HG02970 (cell line): ENCODE measurements around the gene PTPN2.
"Not testable (repeated sequence)": the region's sequence is repeated elsewhere in the genome, so short reads cannot be mapped to it uniquely, and the experiment has no call there.

ENCODE experiments used
- ATAC-seq: cut with Tn5 transposase; IDR thresholded peaks from one replicate; pipeline ENCODE4 v1.9.1; 2021; ENCODE audit warnings: mild to moderate bottlenecking, moderate library complexity, moderate number of reproducible peaks; ENCODE audit not compliant: unreplicated experiment, low FRiP score

Gene PTPN2

DNA sequence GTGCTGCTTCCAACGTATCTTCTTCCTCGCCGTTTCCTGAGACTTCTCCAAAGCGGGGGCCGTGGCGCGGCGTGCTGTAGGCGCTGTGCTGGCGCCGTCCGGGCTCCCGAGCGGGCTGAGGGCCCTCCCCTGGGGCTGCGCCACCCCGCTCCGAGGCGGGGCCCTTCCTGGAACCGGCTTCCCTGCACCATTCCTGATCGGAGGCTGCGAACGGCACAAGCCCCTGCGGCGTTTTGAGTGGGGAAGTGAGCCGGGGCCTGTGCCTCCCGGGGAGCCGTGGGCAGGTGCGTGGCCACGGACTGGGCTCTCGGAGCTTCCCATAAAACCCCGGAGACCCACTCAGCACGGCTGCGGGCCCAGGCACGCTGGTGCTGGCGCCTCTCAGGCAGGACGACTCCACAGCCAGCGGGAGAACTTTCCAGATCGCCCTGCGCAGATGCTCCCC lies 106.5 kb downstream of the PTPN2 start:
- ATAC-seq, result no peak

DNA sequence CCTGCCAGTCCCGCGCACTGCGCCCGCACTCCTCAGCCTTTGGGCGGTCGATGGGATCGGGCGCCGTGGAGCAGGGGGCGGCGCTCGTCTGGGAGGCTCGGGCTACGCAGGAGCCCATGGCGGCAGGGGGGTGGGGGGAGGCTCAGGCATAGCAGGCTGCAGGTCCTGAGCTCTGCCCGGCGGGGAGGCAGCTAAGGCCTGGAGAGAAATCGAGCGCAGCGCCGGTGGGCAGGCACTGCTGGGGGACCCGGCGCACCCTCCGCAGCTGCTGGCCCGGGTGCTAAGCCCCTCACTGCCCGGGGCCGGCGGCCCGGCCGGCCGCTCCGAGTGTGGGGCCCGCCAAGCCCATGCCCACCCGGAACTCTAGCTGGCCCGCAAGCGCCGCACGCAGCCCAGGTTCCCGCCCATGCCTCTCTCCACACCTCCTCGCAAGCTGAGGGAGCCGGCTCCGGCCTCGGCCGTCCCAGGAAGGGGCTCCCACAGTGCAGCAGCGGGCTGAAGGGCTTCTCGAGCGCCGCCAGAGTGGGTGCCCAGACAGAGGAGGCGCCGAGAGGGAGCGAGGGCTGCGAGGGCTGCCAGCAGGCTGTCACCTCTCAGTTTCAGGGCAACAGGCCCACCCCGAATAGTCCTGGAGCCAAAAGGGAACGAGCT lies 107.1 kb downstream of the PTPN2 start:
- ATAC-seq, result no peak

DNA sequence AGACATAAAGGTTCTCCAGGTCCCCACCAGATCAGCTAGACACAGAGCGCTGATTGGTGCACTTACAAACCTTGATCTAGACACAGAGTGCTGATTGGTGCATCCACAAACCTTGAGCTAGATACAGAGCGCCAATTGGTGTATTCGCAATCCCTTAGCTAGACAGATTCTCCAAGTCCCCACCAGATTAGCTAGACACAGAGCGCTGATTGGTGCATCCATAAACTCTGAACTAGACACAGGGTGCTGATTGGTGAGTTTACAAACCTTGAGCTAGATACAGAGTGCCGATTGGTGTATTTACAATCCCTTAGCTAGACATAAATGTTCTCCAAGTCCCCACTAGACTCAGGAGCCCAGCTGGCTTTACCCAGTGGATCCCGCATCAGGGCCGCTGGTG lies 107.6 kb downstream of the PTPN2 start:
- not testable (repeated sequence) for ATAC-seq

DNA sequence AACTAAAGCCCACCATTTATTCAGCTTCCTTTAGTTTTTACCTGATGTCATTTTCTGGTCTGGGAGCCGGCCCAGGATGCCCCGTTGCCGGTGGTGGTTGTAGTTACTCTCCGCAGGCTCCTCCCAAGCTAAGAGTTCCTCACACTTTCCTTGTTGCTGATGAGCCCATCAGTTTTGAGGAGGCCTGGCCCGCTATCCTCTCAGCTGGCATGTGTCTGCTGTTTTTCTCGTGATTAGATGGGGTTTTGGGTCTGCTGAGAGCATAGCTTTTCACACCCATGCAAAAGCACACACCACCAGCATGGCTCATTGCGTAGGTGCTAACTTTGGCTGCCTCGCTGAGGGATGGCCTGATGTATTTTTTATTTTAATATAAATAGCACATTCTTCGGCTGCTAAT lies 109.1 kb downstream of the PTPN2 start:
- no peak for ATAC-seq

DNA sequence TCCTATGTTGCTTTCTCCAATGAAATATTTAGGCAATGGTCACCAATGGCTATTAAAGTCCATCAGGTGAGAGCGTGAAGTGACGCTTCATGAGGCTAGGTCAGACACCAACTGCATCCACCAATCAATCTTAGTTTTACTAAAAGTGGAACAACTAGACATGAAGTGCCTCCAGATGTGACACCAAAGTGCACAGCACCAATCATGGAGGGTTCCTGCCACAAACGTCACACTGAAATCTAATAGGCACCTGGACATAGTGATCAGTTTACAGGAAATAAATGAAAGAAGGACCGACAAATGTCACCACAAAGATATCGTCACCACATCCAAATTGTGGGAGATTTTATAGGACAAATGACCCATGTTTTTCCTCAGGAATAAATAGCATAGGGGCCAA lies 110.7 kb downstream of the PTPN2 start:
- ATAC-seq, result no peak

DNA sequence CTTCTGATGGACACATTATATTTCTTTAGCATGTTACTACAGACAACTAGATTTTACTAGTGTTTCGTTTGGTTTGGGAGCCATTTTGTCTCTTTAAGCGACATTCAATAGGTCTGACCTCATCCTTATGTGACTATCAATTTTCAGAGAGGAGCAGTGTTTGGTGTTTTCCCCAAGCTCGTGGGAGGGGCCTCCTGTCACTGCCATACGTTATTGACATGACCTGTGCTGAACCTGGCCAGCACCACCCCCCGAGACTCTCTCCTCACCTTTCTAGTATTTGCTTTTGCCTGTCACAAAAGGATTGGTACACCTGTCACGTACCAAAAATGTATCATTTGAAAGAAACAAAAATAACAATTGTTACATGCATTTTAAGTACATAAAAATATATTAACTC lies 111.9 kb downstream of the PTPN2 start:
- no peak for ATAC-seq

DNA sequence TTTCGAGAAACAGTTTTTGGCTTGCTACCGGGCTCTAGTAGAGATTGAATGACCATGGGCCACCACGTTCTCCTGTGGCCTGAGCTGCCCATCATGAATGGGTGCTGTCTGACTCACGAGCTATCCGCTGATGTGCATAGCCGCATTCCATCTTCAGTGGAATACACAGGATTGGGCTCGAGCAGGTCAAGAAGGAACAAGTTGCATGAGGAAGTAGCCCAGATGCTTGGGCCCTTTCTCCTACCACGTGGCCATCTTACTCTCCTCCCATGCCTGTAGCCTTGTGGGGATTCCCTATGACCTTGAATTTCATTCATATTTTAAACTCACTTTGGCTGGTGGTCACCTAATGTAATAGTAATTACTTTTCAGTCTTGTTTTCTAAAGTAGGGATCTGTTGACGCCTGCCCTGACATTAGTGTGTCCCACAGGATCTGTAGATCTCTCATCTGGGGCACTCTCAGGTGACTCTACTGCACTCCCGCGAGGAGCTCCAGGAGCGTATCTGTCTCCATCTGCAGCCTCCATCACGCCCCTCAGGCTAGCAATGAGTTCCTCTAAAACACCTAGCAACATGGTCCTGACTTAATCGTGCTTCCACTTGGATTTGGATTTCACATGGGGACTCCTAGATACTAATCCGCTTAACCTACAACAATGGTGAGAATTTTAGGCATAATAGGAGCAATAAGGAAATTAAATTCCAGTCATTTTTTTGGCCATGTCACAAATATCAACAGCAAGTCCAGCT lies 113.4 kb downstream of the PTPN2 start:
- no peak for ATAC-seq

DNA sequence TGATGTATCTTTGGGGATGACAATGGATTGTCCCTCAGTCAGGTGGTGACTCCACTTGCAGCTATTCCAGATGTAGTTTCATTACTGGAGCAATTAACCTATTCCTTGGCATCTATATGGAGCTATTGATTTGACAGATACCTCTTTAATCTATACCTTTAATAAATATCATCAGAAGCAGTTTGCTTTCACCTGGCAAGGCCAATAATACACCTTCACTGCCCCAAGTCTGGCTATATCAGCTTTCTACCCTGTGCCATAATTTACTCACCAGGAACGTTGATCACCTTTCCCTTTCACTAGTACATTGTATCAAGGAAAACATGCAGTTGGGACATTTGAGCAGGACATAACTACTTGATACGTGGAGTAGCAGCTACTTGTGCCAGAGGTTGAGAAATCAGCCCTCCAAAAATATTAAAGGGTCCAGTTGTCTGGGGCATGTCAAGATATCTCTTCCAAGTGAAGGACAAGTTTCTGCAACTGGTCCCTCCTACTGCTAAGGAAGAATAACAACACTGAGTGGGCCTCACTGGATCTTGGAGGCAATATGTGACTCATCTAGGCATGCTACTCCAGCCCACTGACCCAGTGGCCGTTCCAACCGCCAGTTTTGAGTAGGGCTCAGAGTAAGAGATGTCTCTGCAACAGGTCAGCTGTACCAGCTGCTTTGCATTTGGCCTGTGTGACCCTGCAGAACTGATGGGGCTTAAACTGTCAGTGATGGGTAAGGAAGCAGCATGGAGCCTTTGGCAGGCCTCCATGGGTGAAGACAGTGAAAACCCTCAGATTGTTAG lies 114.2 kb downstream of the PTPN2 start:
- ATAC-seq, result no peak

DNA sequence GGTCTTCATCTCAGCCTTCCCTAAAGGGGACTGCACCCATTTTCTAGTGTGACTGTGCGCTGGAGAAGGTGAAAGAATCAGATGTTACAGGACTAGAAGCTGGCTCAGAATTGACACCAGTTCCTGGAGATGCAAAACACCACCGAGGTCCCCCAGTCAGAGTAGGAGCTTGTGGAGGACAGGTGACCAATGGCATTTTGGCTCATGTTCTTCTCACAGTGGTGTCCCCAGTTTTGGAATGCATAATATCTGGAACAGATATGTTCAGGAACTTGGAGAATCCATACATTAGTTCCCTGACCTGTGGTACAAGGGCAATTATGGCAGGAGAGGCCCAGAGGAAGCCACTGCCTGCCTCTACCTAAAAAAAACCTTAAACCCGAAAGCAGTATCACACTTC lies 114.9 kb downstream of the PTPN2 start:
- no peak for ATAC-seq

DNA sequence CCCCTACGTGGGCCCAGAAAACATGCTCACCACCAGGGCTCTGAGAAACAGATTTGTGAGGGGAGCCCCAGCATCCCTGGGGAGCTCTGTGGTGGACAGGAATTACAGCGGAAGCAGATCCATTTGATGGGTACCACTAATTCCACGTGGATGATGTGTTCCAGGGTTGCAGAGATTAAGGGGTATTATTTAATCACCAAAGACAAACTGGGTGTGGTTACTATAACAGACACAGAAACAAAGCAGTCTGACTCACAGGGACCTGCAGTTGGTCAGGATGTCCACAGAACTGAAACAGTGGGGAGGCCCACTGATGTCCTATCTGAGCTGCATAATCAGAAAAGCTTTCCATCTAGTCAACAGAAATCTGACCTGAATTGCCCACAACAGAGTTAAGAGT lies 115.4 kb downstream of the PTPN2 start:
- no peak for ATAC-seq

DNA sequence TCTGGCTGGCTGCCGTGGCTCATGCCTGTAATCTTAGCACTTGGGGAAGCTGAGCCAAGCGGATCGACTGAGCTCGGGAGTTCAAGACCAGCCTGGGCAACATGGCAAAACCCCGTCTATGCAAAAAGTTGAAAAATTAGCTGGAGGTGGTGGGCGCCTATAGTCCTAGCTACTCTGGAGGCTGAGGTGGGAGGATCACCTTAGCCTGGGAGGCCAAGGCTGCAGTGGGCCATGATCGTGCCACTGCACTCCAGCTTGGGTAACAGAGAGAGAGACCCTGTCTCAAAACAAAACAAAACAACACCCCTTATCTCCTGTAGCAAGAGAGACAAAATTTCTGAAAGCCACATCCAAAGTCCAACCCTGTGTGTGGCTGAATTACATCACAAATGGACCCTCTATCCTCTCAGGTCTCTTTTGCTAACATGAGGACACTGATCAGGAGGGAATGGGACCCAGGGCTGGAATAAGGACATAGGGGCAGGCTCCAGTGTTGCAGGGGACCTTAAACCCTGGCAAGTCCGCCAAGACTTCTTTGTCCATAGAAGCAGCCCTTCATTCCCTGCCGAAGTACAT lies 116.4 kb downstream of the PTPN2 start:
- no peak for ATAC-seq

DNA sequence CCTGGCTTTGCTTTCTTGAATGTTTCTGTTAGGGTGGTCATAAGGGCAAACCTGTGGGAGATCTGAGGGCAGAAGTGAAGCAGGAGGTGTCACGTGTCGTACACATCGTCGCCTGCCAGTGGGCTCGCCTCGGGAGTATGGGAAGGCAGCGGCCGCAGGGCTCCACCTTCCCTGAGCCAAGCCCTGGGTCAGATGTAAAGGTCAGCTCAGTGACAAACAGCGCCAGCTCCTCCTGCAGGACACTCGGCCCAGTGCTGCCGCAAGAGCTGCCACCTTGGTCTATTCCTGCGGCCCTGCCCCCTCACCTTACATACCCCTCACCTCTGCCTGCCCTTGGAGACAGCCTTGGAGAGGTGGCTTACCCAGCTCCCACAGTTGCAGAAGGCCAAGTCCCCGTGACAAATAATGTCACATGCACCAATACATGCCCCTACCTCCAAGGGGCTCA lies 117.0 kb downstream of the PTPN2 start:
- no peak for ATAC-seq

DNA sequence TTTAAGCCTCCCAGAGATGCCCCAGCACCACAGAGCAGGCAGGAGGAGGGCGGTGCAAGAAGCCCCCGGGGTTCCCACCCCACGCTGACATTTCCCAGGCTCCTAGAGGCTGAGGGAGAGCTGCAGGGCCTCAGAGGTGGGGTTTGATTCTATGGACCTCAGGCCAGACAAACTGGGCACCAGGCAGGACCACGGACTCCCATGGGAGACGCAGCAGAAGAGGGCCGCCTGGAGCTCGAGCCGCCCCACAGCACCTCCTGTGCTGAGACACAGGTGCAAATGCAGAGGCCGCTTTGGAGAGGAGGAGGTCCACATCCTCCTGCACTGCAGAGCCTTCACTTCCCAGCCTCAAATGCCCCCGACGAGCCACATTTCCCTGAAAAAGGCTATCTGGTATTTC lies 118.5 kb downstream of the PTPN2 start:
- ATAC-seq, result no peak

DNA sequence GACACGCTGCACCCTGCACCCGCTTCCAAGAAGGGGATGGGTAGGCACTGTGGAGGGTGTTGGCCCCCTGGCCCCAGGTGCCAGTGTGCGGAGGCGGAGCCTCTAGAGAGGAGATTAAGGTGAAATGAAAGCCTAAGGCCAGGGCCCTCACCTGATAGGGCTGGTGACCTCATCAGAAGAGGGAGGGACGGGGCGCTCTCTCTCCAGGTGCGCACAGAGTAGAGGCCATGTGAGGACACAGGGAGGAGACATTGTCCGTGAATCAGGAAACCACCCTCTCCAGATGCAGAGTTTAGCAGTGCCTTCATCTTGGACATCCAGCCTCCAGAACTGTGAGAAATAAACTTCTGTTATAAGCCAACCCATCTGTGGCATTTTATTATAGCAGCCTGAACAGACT lies 118.9 kb downstream of the PTPN2 start:
- ATAC-seq, result no peak

DNA sequence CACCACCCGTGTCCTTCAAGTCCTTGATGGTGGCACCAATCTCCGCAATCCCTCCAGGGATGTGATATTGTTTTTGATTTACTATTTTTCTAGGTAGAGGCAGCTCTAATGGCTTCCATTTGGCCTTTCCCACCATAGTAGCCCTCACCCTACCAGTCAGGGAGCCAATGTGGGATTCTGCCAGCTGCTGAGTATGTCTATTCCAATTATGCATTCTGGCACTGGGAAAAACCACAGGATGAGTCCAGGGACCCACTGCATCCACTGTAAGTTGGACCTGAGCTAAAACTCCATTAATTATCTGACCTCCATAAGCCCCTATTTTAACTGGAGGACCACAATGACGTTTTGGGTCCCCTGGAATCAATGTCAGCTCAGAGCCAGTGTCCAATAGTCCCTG lies 125.5 kb downstream of the PTPN2 start:
- not testable (repeated sequence) for ATAC-seq

DNA sequence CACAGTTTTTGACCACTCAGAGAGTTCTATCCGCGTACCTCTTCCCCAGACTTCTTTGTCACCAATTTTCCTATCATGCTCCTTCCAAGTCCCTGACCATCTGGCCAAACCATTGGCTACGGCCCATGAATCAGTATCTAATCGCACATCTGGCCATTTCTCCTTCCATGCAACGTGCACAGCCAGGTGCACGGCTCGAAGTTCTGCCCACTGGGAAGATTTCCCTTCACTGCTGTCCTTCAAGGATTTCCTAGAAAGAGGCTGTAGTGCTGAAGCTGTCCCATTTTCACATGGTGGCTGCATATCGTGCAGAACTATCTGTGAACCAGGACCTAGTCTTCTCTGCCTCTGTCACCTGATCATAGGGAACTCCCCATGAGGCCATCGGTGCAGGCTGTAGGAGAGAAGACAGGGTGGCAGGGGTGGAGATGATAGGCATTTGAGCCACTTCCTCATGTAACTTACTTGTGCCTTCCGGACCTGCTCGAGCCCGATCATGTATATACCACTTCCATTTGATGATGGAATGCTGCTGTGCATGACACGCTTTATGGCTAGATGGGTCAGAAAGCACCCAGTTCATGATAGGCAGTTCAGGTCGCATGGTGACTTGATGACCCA lies 127.3 kb downstream of the PTPN2 start:
- ATAC-seq, result not testable (repeated sequence)

DNA sequence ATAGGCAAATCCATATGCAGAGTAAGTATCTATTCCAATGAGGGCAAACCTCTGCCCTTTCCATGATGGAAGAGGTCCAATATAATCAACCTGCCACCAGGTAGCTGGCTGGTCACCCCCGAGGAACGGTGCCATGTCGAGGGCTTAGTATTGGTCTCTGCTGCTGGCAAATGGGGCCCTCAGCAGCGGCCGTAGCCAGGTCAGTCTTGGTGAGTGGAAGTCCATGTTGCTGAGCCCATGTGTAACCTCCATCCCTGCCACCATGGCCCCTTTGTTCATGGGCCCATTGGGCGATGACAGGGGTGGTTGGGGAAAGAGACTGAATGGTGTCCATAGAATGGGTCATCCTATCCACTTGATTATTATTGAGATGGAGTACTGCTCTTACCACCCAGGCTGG lies 128.4 kb downstream of the PTPN2 start:
- not testable (repeated sequence) for ATAC-seq

DNA sequence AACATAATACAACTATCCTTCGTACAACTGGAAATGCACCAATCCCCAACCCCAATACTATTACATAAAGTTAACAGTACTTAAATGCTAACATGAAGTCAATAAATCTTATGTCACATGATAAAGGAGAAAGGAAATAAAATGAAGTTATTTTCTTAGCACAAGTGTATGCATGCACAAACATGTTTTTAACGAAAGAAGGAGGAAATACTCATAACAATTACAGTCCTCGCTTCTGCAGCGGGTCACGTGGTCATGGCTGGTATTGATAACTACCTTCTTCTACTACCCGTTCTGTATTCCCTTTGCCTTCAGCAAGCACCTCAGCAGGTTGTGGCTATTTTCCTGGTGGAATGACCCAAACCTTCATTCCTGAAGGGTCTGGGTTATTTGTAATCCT lies 129.5 kb downstream of the PTPN2 start:
- no peak for ATAC-seq

DNA sequence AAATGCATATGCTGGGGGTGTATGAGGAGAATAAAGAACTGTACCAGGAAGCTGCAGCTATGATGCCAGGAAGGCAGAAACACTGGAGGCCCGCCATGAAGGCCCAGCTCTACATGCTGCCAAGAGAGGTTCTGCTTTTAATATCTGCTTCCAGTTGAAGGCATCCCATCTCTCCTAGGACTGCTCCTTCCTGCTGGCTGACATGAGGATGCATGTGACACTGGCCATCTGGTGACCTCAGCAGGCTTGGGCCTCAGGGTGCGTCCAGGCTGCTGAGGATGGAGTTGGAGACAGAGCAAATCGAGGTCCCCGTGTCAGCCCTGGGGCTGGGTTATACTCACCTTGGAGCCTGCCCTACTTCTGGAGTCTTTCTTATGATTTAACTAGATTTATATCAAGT lies 132.1 kb downstream of the PTPN2 start:
- no peak for ATAC-seq

DNA sequence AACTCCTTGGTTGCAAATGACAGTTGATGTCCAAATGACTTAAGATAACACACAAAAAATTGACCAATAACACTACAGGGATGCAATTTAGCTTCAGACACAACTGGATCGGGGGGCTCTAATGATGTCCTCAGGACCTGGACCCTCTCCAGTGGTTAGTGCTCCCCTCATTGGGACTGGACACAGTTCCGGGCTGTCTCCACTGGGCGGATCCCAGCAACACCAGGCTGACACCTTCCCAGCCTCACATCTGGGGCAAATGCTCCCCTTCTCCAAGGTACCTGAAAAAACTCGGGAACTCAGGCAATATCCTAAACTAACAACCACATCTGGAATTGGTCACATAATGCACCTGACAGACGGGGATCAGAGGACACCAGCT lies 132.5 kb downstream of the PTPN2 start:
- no peak for ATAC-seq
